Bronchus fibroblast of lung (primary cell): ENCODE results near the gene NFIA. TPM values are rescaled to one million over a fixed set of nuclear protein-coding genes. Genes with fewer than 3 reads are reported as not detected.

Experiments used
- total RNA-seq: library from RNA; depleted of rRNA; stranded (reverse); fragments of >200 nt; gene quantifications from 2 replicates; pipeline ENCODE4 v1.2.3, GENCODE V29; 2015

Gene NFIA
- 4.5 and 6.9 TPM in 2 replicates for total RNA-seq

GRCh38 chr1:61082311-61083012 is at the start of gene NFIA:
TSS of gene NFIA (plus strand) at chr1:61082561.

